ENCODE data around the gene HS3ST1.

GRCh38 chr4:11415409-11416070 lies 13.2 kb downstream of the HS3ST1 start:
- TF ChIP-seq FOXK2 (IDR thresholded peaks at IDR 0.05), result no peak
- no peak for TF ChIP-seq FOXA1 (IDR thresholded peaks at IDR 0.05)
- no peak for TF ChIP-seq FOXM1 (IDR thresholded peaks at IDR 0.05; ENCODE audit: borderline replicate concordance)
- no peak for TF ChIP-seq BHLHE40 (IDR thresholded peaks at IDR 0.05; ENCODE audit: borderline replicate concordance)
- no peak for TF ChIP-seq PKNOX1 (IDR thresholded peaks at IDR 0.05)
- TF ChIP-seq ARNT (IDR thresholded peaks at IDR 0.05), result no peak
- no peak for TF ChIP-seq ZNF384 (IDR thresholded peaks at IDR 0.05)
- no peak for TF ChIP-seq SUZ12 (IDR thresholded peaks at IDR 0.05)
- TF ChIP-seq SP1 (IDR thresholded peaks at IDR 0.05), result no peak
- TF ChIP-seq L3MBTL2 (conservative IDR thresholded peaks at IDR 0.05), result no peak
